8988T (cell line): Measurements from ENCODE around the gene ZDHHC11B.
"Not testable (repeated sequence)": the region's sequence is repeated elsewhere in the genome, so short reads cannot be mapped to it uniquely, and the experiment has no call there.

ENCODE experiments used
- DNase-seq: peaks from one replicate; pipeline ENCODE4 v3.0.0; 2011

Gene ZDHHC11B

DNA sequence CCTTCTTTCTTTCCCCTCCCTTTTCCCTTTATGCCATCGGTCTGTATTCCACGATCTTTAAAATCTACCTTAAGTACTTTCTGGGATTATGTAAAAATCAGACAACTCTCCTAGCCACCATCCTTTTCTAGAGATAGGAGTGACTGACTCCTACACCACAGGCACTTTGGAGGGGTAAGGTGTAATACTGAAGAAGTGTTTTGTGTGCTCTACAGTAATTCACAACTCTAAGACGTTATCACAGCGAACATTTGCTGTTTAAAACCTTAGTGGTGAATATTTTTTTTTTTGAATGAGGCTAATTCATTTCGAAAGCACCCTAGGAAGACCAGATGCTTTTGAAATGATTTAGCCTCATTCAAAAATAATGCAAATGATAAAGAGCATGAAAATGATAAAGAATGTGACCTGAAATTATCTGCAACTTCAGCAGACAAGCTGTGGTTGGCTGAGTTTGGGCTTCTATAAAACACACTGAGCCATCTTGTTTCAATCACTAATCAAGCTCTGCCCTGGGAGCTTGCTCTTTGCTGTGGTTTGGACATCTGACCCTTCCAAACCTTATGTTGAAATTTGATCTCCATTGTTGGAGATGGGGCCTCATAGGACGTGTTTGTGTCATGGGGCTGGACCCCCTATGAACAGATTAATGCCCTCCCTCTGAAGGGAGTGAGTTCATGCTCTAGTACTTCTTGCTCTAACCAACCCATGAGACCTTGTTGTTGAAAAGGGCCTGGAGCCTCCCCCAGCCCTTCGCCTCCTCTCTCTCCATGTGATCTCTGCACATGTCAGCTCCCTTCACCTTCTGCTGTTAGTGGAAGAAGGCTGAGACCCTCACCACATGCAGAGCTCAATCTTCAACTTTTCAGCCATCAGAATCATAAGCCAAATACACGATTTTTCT, 70.1 kb downstream of the ZDHHC11B start:
- not testable (repeated sequence) for DNase-seq

DNA sequence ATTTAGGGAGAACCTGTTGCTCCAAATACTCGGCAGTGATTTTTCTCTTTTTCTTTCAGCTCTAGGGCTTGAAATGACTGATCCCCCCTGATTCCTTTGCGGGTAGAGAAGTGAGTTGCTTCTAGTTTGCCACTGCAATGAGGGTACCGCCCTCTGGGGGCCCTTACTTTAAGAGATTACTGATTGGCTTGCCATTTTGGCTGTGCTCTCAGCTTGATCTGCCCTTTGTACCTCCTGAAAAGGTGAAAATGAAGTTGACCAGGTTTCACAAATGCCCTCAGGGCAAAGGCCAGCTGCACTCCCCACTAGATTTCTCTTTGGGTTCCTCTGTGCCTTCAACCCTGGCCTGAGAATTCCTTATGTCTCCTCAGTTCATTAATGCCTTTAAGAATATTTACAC, 70.8 kb downstream of the ZDHHC11B start:
- not testable (repeated sequence) for DNase-seq

DNA sequence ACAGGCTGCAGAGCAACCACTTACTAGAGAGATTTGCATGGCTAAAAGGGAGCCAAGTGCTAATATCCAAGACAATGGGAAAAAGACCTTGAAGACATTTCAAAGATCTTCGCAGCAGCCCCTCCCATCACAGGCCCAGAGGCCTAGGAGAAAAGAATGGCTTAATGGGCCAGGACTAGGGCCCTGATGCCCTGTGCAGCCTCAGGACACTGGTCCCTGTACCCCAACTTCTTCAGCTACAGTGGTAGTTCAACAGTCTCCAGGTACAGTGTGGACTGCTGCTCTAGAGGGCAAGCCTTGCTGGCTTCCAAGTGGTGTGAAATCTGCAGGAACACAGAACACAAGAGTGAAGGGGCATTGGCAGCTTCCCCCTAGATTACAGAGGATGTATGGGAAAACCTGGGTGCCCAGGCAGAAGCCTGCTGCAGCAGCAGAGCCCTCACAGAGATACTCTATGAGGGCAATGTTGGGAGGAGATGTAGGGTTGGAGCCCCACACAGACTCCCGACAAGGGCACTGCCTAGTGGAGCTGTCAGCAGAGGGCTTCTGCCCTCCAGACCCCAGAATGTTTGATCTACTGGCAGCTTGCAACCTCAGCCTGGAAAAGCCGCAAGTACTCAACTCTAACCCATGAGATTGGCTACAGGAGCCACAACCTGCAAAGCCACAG, 75.5 kb downstream of the ZDHHC11B start:
- DNase-seq = not testable (repeated sequence)

DNA sequence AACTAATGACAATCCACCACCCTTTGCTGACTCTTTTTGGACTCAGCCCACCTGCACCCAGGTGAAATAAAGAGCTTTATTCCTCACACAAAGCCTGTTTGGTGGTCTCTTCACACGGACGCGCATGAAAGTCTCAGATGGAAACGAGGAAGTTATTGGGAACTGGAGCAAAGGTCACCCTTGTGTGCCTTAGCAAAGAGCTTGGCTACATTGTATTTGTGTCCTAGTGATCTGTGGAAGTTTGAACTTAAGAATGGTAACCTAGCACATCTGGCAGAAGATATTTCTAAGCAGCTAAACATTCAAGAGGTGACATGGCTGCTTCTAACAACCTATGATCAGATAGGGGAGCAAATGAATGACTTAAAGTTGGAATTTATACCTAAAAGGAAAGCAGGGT, 76.2 kb downstream of the ZDHHC11B start:
- DNase-seq = not testable (repeated sequence)

DNA sequence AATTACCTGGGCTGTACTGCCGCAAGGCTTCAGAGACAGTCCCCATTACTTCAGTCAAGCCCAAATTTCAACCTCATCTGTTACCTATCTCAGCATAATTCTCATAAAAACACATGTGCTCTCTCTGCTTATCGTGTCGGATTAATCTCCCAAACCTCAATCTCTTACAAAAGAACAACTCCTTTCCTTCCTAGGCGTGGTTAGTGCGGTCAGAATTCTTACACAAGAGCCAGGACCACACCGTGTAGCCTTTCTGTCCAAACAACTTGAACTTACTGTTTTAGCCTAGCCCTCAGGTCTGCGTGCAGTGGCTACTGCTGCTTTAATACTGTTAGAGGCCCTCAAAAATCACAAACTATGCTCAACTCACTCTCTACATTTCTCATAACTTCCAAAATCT, 78.4 kb downstream of the ZDHHC11B start:
- not testable (repeated sequence) for DNase-seq

DNA sequence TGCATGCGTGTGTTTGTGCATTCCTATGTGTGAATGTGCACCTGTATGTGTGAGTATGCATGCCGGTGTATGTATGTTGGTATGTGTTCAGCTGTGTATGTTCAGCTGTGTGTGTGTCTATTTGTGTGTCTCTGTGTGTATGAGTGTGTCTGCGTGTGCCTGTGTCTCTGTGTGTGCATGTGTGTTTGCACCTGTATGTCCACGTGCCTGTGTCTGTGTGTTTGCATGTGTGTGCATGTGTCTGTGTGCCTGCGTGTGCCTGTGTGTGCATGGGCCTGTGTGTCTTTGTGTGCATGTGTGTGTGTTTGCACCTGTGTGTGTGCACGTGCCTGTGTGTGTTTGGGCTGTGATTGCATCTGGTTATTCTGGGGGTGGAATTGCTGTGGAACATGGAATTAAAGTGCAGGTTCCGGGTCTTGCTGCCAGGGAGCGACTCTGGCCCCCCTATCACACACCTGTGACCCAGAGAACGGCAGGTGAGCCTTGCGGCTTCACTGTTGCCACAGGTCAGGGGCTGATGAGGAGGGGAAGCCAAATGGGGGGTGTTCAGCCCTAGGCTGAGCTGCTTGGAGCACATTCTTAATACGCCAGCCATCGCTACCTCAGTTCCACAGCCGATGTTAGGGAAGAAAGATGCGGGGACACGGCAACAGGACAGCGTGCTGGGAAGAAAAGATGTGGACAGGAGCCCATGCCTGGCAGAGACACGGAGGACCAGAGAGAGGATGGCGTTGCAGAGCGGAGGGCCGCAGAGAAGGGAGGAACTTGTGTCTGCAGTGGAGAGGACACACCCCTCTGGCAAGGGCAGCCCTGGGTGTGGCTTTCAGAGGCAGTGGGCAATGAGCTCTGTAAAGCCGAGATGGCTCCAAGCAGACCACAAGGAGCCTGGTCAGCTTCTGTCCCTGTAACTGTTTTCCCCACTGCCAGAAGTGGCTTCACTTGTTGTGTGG, 87.5 kb downstream of the ZDHHC11B start:
- not testable (repeated sequence) for DNase-seq

DNA sequence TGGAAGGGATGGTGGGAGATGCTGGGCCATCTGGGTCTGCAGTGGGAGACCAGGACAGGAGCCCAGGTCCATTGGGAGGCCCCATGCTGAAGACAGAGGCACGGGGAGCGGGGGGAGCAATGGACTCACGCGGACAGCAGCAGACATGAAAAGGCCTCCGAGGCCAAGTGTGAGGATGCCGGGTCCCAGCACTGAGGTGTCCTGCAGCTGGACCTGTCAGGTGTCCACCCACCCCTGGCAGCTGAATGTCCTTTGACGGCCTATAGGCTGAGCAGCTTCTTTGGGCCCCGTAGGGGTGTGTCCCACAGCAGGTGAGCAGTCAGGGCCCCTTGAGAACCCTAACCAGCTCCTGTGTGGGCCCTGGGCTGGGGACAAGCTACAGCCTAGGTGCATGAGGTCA, 88.3 kb downstream of the ZDHHC11B start:
- not testable (repeated sequence) for DNase-seq

DNA sequence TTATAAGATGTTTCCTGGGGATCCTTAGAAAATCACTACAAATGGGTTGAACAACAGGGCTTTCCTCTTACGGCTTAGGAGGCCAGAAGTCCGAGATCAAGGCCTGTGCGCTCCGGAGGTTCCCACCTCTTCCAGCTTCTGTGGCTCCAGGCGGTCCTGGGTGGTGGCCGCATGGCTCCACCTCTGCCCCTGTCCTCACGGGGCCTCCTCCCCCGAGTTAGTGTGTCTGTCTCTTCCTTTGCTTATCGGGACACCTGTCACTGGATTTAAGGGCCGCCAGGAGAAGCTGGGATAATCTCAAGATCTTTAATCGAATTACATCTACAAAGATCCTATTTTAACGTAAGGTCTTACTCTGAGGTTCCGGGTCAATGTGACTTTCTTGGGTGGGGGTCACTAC, 89.1 kb downstream of the ZDHHC11B start:
- DNase-seq = not testable (repeated sequence)

DNA sequence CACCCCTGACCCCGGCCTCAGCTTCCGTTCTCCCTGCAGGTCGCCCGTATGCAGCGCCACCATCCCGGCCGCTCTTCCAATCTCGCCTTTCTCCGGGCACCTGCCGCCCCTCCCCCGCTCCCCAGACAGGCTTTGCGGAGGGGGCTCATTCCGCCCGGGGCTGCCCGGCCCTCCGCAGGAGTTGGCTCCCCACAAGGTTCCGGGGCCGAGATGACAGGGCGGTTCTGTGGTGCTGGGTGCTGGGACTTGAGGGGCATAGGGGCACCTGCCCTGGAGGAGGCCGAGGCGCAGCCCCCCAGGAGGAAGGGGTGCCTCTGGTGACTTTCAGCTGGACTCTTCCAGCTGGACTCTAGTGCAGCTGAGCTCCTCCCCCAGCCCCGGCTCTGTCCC, 90.5 kb downstream of the ZDHHC11B start:
- DNase-seq = not testable (repeated sequence)

DNA sequence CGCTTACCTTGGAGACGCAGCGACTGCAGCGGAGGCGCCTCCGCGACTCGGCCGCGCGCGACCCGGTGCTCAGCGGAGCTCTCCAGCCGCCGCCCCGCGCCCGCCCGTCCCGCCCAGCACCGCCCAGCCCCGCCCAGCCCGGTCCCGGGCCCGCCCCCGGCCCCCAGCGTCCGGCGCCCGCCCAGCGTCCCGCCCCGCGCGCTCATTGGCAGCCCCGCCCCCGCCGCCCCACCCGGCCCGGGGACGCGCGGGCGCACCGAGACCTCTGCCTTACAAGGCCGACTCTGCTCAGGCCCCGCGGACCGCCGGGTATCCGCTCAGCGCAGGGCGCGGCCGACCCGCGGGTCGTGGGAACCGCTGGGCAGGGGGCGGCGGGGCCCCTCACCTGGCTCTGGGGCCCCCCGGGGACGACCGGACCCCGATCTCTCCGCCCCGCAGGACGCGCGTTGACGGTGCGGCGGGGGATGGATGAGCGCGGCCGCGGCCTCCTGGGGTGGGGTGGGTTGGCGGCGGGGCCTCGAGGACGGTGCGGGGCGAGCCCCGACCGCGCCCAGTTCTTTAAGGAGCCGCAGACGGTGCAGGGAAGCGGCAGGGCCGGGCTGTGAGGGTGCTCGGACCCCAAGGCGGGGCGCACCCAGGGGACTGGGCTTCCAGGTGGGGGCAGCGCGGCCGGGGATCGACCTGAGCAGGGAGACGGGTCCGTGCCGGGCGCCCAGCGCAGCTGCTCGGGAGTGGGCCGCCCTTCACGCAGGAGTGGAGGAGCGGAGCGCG, 91.1 kb downstream of the ZDHHC11B start, which contains the start of gene TPPP:
TPPP (minus strand) TSS at position 82 of the 771 bp plus-strand sequence. CDS start 15,292 bp downstream, outside the sequence.
- peak; percentile 99 for DNase-seq

DNA sequence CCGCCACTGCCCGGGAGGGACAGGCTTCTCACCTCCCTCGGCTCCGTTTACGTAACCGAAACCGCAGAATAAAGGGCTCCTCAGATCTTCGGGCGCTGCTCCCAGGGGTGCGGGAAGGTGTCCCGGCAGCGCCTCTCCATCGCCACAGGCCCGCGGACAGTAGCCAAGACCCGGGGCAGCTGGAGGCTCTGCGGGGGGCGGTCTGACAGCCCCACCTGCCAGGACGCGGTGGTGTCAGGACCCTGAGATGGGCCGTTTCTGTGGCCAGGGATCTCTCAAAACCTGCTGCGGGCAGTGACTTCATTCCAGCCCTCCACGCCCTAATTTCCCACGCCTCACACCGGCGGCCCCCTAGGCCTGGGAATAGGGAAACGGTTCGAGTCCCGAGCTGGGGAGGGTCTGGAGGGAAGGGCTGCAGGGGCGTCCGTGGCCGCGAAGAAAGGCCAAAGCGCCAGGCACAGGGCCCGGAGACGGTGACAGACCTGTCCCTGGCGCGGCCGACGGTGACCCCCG, 91.9 kb downstream of the ZDHHC11B start:
- peak; percentile 64 for DNase-seq

DNA sequence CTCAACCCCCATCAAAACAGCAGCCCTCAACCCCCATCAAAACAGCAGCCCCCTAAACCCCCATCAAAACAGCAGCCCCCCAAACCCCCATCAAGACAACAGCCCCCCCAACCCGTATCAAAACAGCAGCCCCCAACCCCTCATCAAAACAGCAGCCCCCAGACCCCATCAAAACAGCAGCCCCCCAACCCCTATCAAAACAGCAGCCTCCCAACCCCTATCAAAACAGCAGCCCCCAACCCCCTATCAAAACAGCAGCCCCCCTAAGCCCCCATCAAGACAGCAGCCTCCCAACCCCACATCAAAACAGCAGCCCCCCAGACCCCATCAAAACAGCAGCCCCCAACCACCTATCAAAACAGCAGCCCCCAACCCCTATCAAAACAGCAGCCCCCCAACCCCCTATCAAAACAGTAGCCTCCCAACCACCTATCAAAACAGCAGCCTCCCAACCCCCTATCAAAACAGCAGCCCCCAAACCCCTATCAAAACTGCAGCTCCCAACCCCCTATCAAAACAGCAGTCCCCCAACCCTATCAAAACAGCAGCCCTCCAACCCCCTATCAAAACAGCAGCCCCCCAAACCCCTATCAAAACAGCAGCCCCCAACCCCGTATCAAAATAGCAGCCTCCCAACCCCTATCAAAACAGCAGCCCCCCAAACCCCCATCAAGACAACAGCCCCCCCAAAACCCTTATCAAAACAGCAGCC, 92.6 kb downstream of the ZDHHC11B start:
- no peak for DNase-seq

DNA sequence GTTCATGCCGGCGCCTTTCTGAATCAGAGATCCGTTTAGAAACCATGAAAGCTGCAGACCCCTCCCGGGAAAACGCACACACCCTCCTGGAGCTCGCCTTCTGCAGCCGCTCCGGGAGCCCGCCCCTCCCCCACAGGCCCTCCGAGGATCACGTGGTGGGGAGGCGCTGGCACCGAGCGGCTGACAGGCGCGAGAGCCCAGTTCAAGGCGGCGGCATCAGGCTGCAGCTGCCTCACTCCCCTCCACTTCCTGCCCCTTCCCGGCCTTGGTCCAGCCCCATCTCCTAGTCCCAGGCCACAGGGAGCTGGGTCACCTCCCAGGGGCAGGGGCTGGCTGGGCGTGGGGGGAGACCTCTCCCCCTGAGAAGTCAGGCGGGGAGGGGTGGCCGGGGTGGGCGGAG, 93.5 kb downstream of the ZDHHC11B start:
- not testable (repeated sequence) for DNase-seq

DNA sequence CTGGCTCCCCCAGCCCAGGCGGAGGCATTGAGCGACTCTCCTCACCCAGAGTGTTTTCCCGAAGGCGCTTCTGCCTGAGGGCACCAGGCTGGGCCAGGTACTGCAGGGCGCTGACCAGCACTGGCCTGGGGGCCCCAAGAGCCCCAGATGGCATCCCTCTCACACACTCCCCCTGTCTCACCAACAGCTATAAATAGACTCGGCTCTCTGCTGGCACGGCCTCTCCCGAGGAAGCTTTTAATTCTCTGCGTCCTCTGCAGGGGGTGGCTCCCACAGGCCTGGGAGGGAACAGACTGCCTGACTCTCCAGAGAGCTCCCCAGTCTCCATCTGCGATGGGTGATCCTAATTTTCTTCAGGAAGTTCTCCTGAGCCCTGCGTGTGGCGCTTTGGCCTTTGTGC, 94.2 kb downstream of the ZDHHC11B start:
- DNase-seq = not testable (repeated sequence)

DNA sequence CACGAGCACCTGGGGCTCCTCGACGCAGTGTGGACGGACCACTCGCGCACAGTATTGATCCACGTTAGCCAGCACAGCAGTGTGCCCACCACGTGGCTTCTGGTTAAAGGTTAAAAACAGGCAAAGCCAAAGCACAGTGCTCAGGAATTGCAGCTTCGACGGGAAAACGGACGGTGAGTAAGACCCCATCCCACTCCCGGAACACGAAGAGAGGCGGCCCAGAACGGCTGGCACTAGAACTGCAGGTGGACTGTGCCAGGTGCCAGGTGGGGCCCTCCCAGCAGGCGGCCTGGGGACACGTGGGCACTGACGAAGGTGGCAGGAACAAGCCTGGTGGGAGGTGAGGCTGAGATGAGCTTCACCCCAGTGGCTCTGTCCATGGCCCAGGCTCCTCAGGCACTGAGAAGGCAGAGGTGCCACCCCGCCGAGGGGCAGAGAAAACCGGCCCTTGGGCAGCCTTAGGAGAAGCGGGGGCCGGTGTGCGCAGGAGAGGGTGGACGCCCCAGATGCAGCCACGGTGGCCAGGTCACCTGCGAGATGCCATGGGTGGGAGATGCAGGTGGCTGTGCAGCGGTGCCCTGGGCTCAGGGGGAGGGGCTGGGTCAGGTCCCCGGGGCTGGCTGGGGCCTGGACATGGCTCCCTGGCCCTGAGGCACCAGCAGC, 96.0 kb downstream of the ZDHHC11B start:
- DNase-seq = not testable (repeated sequence)

DNA sequence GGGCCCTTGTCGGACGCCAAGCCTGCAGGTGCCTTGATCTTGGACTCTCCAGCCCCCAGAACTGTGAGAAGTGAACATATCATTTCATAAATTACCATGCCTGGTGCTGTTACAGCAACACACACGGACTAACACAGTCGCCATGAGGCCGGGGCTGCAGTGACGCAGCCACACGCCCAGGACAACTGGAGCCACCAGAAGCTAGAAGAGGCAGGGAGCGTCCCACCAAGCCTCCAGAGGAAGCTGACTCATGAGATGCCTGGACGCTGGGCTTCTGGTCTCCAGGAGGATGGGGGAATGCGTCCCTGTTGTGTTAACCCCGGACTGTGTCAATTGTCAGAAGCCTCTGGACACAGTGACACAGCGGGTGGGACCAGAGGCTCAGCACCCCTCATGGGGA, 97.6 kb downstream of the ZDHHC11B start:
- DNase-seq = not testable (repeated sequence)

DNA sequence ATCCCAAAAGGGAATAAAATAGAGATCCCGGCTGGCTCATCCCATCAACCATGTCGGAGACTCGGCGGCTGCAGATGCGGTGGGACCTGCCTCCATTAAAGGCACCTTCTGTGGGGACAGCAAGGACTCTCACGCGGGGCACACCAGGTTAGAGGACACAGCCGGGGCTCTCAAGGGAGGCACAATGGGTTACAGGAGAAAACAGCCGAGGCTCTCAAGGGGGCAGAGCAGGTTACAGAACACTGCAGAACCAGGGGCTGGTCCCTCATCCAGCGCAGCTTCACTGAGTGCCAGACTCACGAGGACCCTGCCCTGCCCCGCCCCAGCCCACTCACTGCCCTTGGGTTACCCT, 98.4 kb downstream of the ZDHHC11B start:
- not testable (repeated sequence) for DNase-seq

DNA sequence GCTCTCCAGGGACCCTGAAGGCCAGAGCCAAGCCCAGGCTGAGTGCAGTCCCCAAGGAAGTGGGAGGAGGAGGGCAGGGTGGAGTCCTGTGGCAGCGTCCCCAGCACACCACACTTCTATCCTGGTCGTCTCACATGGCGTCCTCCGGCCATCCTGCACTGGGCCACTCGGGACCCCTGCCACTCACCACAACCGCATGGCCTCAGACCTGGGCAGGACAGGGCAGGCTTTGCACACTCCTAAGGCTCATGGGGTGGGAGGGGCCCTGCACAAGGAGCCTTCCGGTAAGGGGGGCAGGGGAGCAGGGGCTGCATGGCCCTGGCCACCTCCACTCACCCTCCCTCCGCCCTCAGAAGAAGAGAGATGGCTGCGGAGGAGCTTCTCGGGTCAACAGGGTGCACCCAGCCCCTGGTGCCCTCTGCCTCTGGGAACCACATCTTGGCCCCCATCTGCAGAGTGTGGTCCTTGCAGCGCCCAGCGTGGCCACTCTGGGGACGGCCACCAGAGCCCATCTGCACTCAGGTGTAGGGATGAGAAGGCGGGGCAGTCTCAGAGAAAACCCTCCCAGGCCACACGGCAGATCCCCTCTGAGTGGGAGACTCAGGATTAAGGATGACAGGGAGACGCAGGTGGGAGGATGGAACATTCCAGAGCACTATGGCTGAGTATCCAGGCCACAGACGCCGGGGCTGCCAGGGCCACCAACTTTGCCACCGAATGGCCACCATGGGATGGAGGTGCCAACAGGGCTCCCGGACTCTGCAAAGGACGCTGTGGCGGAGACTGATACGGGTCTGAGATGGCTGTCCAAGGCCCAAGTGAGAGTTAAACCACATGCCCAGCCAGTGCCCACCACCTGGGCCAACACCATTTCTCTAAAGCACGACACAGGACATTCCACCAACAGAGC, 99.0 kb downstream of the ZDHHC11B start:
- DNase-seq = peak; percentile 20

DNA sequence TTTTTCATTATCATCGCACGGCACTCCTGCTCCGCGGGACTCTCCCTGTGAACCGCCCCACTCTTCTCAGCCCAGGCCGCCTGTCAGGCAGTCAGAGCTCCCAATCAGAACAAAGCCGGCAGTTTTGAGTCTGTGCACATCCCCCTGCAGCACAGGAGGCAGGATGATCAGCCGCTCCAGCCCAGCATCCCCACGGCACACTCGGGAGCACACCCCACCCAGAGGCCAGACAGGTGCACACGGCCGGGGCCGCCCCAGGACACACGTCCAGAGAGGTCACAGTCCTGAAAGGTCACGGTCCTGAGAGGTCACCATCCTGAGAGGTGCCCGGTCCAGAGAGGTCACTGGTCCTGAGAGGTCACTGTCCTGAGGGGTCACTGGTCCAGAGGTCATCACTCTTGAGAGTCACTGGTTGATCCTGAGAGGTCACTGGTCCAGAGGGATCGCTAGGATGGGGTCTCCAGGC, 99.7 kb downstream of the ZDHHC11B start:
- peak; percentile 32 for DNase-seq
